PFSK-1 (cell line): ENCODE measurements around the gene ROBO2.

Source experiments
- FOXP2 ChIP-seq: optimal IDR thresholded peaks from 2 replicates; pipeline ENCODE3; 2011; ENCODE audit warnings: borderline replicate concordance, control low read depth, inconsistent platforms; ENCODE audit not compliant: insufficient read depth; ENCODE audit errors: extremely low read length, extremely low read depth
- POLR2AphosphoS5 ChIP-seq: IDR thresholded peaks from 2 replicates; pipeline ENCODE4 v1.6.1; 2012; ENCODE audit warnings: low read depth, mild to moderate bottlenecking, control low read depth, low read length, moderate library complexity
- SIN3A ChIP-seq: IDR thresholded peaks from 2 replicates; pipeline ENCODE4 v1.6.1; 2012; ENCODE audit warnings: mild to moderate bottlenecking, low read length, moderate library complexity, borderline replicate concordance; ENCODE audit not compliant: insufficient read depth
- TAF1 ChIP-seq: IDR thresholded peaks from 2 replicates; pipeline ENCODE4 v1.6.1; 2012; ENCODE audit warnings: low read length, control low read depth, borderline replicate concordance; ENCODE audit not compliant: insufficient read depth
- TF ChIP-seq, protein P1 (sequence below), 2 experiments: IDR thresholded peaks; 2 replicates each; pipeline versions ENCODE4 v1.6.1 to v1.8.0; 2011 to 2012; ENCODE audit warnings: low read depth in 2 of 2, low read length in 2 of 2, control low read depth in 1 of 2, inconsistent platforms in 1 of 2, mild to moderate bottlenecking in 1 of 2, moderate library complexity in 1 of 2; ENCODE audit not compliant: insufficient read depth in 1 of 2

DNA sequence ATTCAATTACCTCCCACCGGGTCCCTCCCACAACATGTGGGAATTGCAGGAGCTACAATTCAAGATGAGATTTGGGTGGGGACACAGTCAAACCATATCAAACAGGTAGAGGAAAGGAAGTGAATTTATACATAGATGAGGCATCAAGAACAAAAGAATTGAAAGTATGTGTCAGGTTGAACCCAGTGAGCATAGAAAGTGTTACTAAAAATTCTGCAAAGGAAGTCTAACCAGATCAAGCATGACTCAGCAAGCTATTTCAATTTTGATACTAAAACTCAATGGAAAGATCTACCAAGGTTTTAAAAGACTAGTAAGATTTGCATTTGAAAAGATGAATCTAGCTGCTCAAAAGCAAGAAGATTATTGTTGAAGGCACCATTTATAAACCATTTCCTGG is 323.0 kb downstream of the ROBO2 start:
- TF ChIP-seq TAF1, result no peak
- TF ChIP-seq POLR2AphosphoS5, result no peak
- TF ChIP-seq, protein P1, sequence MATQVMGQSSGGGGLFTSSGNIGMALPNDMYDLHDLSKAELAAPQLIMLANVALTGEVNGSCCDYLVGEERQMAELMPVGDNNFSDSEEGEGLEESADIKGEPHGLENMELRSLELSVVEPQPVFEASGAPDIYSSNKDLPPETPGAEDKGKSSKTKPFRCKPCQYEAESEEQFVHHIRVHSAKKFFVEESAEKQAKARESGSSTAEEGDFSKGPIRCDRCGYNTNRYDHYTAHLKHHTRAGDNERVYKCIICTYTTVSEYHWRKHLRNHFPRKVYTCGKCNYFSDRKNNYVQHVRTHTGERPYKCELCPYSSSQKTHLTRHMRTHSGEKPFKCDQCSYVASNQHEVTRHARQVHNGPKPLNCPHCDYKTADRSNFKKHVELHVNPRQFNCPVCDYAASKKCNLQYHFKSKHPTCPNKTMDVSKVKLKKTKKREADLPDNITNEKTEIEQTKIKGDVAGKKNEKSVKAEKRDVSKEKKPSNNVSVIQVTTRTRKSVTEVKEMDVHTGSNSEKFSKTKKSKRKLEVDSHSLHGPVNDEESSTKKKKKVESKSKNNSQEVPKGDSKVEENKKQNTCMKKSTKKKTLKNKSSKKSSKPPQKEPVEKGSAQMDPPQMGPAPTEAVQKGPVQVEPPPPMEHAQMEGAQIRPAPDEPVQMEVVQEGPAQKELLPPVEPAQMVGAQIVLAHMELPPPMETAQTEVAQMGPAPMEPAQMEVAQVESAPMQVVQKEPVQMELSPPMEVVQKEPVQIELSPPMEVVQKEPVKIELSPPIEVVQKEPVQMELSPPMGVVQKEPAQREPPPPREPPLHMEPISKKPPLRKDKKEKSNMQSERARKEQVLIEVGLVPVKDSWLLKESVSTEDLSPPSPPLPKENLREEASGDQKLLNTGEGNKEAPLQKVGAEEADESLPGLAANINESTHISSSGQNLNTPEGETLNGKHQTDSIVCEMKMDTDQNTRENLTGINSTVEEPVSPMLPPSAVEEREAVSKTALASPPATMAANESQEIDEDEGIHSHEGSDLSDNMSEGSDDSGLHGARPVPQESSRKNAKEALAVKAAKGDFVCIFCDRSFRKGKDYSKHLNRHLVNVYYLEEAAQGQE (IDR thresholded peaks at IDR 0.05; ENCODE audit: insufficient read depth in 1 of 2, low read depth in 2 of 2, low read length in 2 of 2), result no peak
- TF ChIP-seq SIN3A, result no peak
- TF ChIP-seq FOXP2, result no peak
